HG03571 (cell line): ENCODE results near the gene UGT1A5.
"Not testable (repeated sequence)": the region's sequence is repeated elsewhere in the genome, so short reads cannot be mapped to it uniquely, and the experiment has no call there.

Source experiments
- ATAC-seq: cut with Tn5 transposase; IDR thresholded peaks from one replicate; pipeline ENCODE4 v1.9.1; 2021; ENCODE audit not compliant: unreplicated experiment

Gene UGT1A5

GRCh38 chr2:233745073-233745755 is 32.5 kb downstream of the UGT1A5 start:
- ATAC-seq = no peak

- ATAC-seq = not testable (repeated sequence)
Observed at GRCh38 chr2:233745838-233746237, 33.1 kb downstream of the UGT1A5 start.

- no peak for ATAC-seq
Observed at GRCh38 chr2:233746475-233747282, 34.0 kb downstream of the UGT1A5 start.

GRCh38 chr2:233747283-233747544 is 34.5 kb downstream of the UGT1A5 start:
- no peak for ATAC-seq

GRCh38 chr2:233750689-233751088 is 38.0 kb downstream of the UGT1A5 start:
- ATAC-seq = not testable (repeated sequence)

GRCh38 chr2:233751212-233752009 is 38.7 kb downstream of the UGT1A5 start:
- not testable (repeated sequence) for ATAC-seq

GRCh38 chr2:233754872-233755611 is 42.3 kb downstream of the UGT1A5 start:
- ATAC-seq = no peak

- ATAC-seq = no peak
Observed at GRCh38 chr2:233756429-233757081, 43.8 kb downstream of the UGT1A5 start.

- no peak for ATAC-seq
Observed at GRCh38 chr2:233758141-233758540, 45.4 kb downstream of the UGT1A5 start.

GRCh38 chr2:233758849-233759248 is 46.1 kb downstream of the UGT1A5 start:
- ATAC-seq = no peak

GRCh38 chr2:233760043-233760442 is 47.3 kb downstream of the UGT1A5 start, which contains the start of gene UGT1A1:
TSS of gene UGT1A1 (plus strand) at chr2:233760270. CDS start at chr2:233760288, 18 bp downstream.
- ATAC-seq = no peak

- no peak for ATAC-seq
Observed at GRCh38 chr2:233761040-233761769, 48.5 kb downstream of the UGT1A5 start.

- ATAC-seq = no peak
Observed at GRCh38 chr2:233764264-233764663, 51.6 kb downstream of the UGT1A5 start.

- ATAC-seq = no peak
Observed at GRCh38 chr2:233764761-233765160, 52.1 kb downstream of the UGT1A5 start.

- ATAC-seq = no peak
Observed at GRCh38 chr2:233766416-233766815, 53.7 kb downstream of the UGT1A5 start.

GRCh38 chr2:233768076-233768475 is 55.4 kb downstream of the UGT1A5 start:
- ATAC-seq = no peak

GRCh38 chr2:233769260-233769659 is 56.6 kb downstream of the UGT1A5 start:
- no peak for ATAC-seq

- ATAC-seq = no peak
Observed at GRCh38 chr2:233772153-233772552, 59.4 kb downstream of the UGT1A5 start.

- no peak for ATAC-seq
Observed at GRCh38 chr2:233772583-233772982, 59.9 kb downstream of the UGT1A5 start.

- no peak for ATAC-seq
Observed at GRCh38 chr2:233773854-233774253, 61.1 kb downstream of the UGT1A5 start.
